ENCODE results near the gene ZNF550.
A peak's percentile ranks its signal among the peaks of the same experiment; 100 is the strongest.
"Not testable (repeated sequence)": the region's sequence is repeated elsewhere in the genome, so short reads cannot be mapped to it uniquely, and the experiment has no call there.

Gene ZNF550

DNA sequence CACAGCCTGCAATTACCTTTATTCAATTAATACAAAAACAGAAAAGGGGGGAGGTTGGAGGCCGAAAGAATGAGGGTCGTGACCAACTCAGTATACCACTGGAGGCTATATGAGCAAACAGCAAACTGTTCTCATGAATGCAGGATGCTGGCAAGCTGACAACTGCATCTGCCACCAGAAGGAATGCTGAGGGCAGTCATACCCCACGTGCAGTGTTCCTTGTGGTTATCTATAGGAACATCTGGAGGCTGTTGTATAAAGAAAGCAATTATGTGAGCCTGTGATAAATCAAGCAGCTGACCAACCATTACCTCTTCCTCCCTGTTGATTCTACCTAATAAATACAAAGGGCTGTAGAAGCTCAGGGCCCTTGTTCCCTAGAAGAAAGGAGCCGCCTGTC, 41.6 kb downstream of the ZNF550 start:
- H3K9ac ChIP-seq (ENCODE audit: low read length); H3K23ac ChIP-seq (ENCODE audit: low read length); H3K36me3 ChIP-seq (ENCODE audit: control insufficient read depth, insufficient read depth, low read length); H3K56ac ChIP-seq (ENCODE audit: low read length); H3K4me1 ChIP-seq (ENCODE audit: control insufficient read depth, low read depth, low read length); H3K4me2 ChIP-seq (ENCODE audit: low read length); H3K18ac ChIP-seq (ENCODE audit: low read length); H3K27me3 ChIP-seq (ENCODE audit: insufficient read depth, low read length, poor library complexity); H3K79me2 ChIP-seq (ENCODE audit: control insufficient read depth, insufficient read depth, low read length); H3K27ac ChIP-seq (ENCODE audit: low read depth, low read length); H4K5ac ChIP-seq (ENCODE audit: low read length); H3K4ac ChIP-seq (ENCODE audit: low read depth, low read length); H4K8ac ChIP-seq (ENCODE audit: low read depth, low read length); H3K4me3 ChIP-seq (ENCODE audit: low read length); H2BK120ac ChIP-seq (ENCODE audit: low read depth, low read length); H3K79me1 ChIP-seq (ENCODE audit: low read length); DNase-seq; H2BK15ac ChIP-seq (replicated peaks; ENCODE audit: low read depth); H2AK5ac ChIP-seq (ENCODE audit: low read length); H2BK5ac ChIP-seq (ENCODE audit: low read length): not testable (repeated sequence)
- no CpG with 5 or more reads among the region's 4 CpGs for WGBS (ENCODE audit: extremely low coverage, insufficient coverage, low lambda C conversion rate)

- Histone ChIP-seq H3K27me3 (ENCODE audit: insufficient read depth, low read length, poor library complexity) (no peaks in the 10 kb centered on the region), H3K79me2 (ENCODE audit: control insufficient read depth, insufficient read depth, low read length) (no peaks in the 10 kb centered on the region), H2BK15ac (replicated peaks; ENCODE audit: low read depth) (no peak overlapping the region), H3K36me3 (ENCODE audit: control insufficient read depth, insufficient read depth, low read length) (no peaks in the 10 kb centered on the region), H2AK5ac (ENCODE audit: low read length) (no peak overlapping the region), H4K8ac (ENCODE audit: low read depth, low read length) (no peak overlapping the region), H3K4ac (ENCODE audit: low read depth, low read length) (no peak overlapping the region), H3K56ac (ENCODE audit: low read length) (no peak overlapping the region), H3K27ac (ENCODE audit: low read depth, low read length) (no peak overlapping the region), H3K4me3 (ENCODE audit: low read length) (no peak overlapping the region), H2BK120ac (ENCODE audit: low read depth, low read length) (no peak overlapping the region), H3K4me2 (ENCODE audit: low read length) (no peak overlapping the region), H3K23ac (ENCODE audit: low read length) (no peak overlapping the region), H3K4me1 (ENCODE audit: control insufficient read depth, low read depth, low read length) (no peaks in the 10 kb centered on the region), H2BK5ac (ENCODE audit: low read length) (no peak overlapping the region), H3K18ac (ENCODE audit: low read length) (no peak overlapping the region), H3K9ac (ENCODE audit: low read length) (no peak overlapping the region), H3K79me1 (ENCODE audit: low read length) (no peaks in the 10 kb centered on the region), H4K5ac (ENCODE audit: low read length) (no peak overlapping the region)
- DNase-seq: no peak
- no CpG with 5 or more reads among the region's 5 CpGs for WGBS (ENCODE audit: extremely low coverage, insufficient coverage, low lambda C conversion rate)
These were observed 44.4 kb downstream of the ZNF550 start for GRCh38 chr19:57515255-57515654.

GRCh38 chr19:57512845-57513244, 46.8 kb downstream of the ZNF550 start:
- Histone ChIP-seq H3K4ac (ENCODE audit: low read depth, low read length) (no peak overlapping the region), H3K79me2 (ENCODE audit: control insufficient read depth, insufficient read depth, low read length) (no peaks in the 10 kb centered on the region), H2AK5ac (ENCODE audit: low read length) (no peak overlapping the region), H4K5ac (ENCODE audit: low read length) (no peak overlapping the region), H3K4me2 (ENCODE audit: low read length) (no peak overlapping the region), H3K4me3 (ENCODE audit: low read length) (no peak overlapping the region), H3K4me1 (ENCODE audit: control insufficient read depth, low read depth, low read length) (no peaks in the 10 kb centered on the region), H2BK5ac (ENCODE audit: low read length) (no peak overlapping the region), H3K18ac (ENCODE audit: low read length) (no peak overlapping the region), H3K23ac (ENCODE audit: low read length) (no peak overlapping the region), H3K9ac (ENCODE audit: low read length) (no peak overlapping the region), H3K27me3 (ENCODE audit: insufficient read depth, low read length, poor library complexity) (no peaks in the 10 kb centered on the region), H3K56ac (ENCODE audit: low read length) (no peak overlapping the region), H2BK15ac (replicated peaks; ENCODE audit: low read depth) (no peak overlapping the region), H3K79me1 (ENCODE audit: low read length) (no peaks in the 10 kb centered on the region), H4K8ac (ENCODE audit: low read depth, low read length) (no peak overlapping the region), H3K27ac (ENCODE audit: low read depth, low read length) (no peak overlapping the region), H3K36me3 (ENCODE audit: control insufficient read depth, insufficient read depth, low read length) (no peaks in the 10 kb centered on the region), H2BK120ac (ENCODE audit: low read depth, low read length) (no peak overlapping the region)
- WGBS (ENCODE audit: extremely low coverage, insufficient coverage, low lambda C conversion rate): no CpG with 5 or more reads among the region's 6 CpGs
- DNase-seq: peak; percentile 57

GRCh38 chr19:57511484-57511883, 48.2 kb downstream of the ZNF550 start:
- Histone ChIP-seq H3K9ac (ENCODE audit: low read length) (no peak overlapping the region), H3K4me1 (ENCODE audit: control insufficient read depth, low read depth, low read length) (no peaks in the 10 kb centered on the region), H3K79me2 (ENCODE audit: control insufficient read depth, insufficient read depth, low read length) (no peaks in the 10 kb centered on the region), H3K18ac (ENCODE audit: low read length) (no peak overlapping the region), H3K56ac (ENCODE audit: low read length) (no peak overlapping the region), H3K4me3 (ENCODE audit: low read length) (no peak overlapping the region), H2BK120ac (ENCODE audit: low read depth, low read length) (no peak overlapping the region), H3K36me3 (ENCODE audit: control insufficient read depth, insufficient read depth, low read length) (peaks cover 4% of the 10 kb centered on the region), H3K27ac (ENCODE audit: low read depth, low read length) (no peak overlapping the region), H3K79me1 (ENCODE audit: low read length) (no peaks in the 10 kb centered on the region), H4K8ac (ENCODE audit: low read depth, low read length) (no peak overlapping the region), H2BK15ac (replicated peaks; ENCODE audit: low read depth) (no peak overlapping the region), H2AK5ac (ENCODE audit: low read length) (no peak overlapping the region), H2BK5ac (ENCODE audit: low read length) (no peak overlapping the region), H3K4me2 (ENCODE audit: low read length) (no peak overlapping the region), H3K27me3 (ENCODE audit: insufficient read depth, low read length, poor library complexity) (no peaks in the 10 kb centered on the region), H3K23ac (ENCODE audit: low read length) (no peak overlapping the region), H4K5ac (ENCODE audit: low read length) (no peak overlapping the region), H3K4ac (ENCODE audit: low read depth, low read length) (no peak overlapping the region)
- DNase-seq: no peak

DNA sequence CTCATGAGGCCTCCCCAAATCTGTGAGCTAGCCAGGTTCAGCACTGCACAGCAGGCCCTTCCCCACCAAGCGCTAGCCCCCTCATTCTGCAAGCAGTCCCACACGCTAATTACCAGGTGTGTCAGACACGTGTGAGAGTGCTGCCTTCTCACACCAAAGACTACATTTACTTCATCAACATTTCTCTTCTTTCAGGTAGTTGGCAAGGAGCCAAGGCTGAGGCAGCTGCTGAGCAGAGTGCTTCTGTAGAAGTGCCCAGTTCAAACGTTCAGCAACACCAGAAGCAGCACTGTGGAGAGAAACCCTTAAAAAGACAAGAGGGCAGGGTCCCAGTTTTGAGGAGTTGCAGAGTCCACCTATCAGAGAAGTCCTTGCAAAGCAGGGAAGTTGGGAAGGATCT, 53.5 kb downstream of the ZNF550 start:
- Histone ChIP-seq H2BK5ac (ENCODE audit: low read length) (no peak overlapping the region), H3K79me2 (ENCODE audit: control insufficient read depth, insufficient read depth, low read length) (peaks cover 9% of the 10 kb centered on the region), H4K8ac (ENCODE audit: low read depth, low read length) (no peak overlapping the region), H3K4me3 (ENCODE audit: low read length) (no peak overlapping the region), H3K4me2 (ENCODE audit: low read length) (no peak overlapping the region), H3K18ac (ENCODE audit: low read length) (no peak overlapping the region), H3K4me1 (ENCODE audit: control insufficient read depth, low read depth, low read length) (no peaks in the 10 kb centered on the region), H3K36me3 (ENCODE audit: control insufficient read depth, insufficient read depth, low read length) (peaks cover 7% of the 10 kb centered on the region), H3K27me3 (ENCODE audit: insufficient read depth, low read length, poor library complexity) (no peaks in the 10 kb centered on the region), H3K23ac (ENCODE audit: low read length) (no peak overlapping the region), H3K4ac (ENCODE audit: low read depth, low read length) (no peak overlapping the region), H2AK5ac (ENCODE audit: low read length) (no peak overlapping the region), H3K79me1 (ENCODE audit: low read length) (peaks cover 8% of the 10 kb centered on the region), H2BK15ac (replicated peaks; ENCODE audit: low read depth) (no peak overlapping the region), H3K27ac (ENCODE audit: low read depth, low read length) (no peak overlapping the region), H2BK120ac (ENCODE audit: low read depth, low read length) (no peak overlapping the region), H4K5ac (ENCODE audit: low read length) (no peak overlapping the region), H3K9ac (ENCODE audit: low read length) (no peak overlapping the region), H3K56ac (ENCODE audit: low read length) (no peak overlapping the region)
- WGBS (ENCODE audit: extremely low coverage, insufficient coverage, low lambda C conversion rate): no CpG with 5 or more reads among the region's 4 CpGs
- no peak for DNase-seq

DNA sequence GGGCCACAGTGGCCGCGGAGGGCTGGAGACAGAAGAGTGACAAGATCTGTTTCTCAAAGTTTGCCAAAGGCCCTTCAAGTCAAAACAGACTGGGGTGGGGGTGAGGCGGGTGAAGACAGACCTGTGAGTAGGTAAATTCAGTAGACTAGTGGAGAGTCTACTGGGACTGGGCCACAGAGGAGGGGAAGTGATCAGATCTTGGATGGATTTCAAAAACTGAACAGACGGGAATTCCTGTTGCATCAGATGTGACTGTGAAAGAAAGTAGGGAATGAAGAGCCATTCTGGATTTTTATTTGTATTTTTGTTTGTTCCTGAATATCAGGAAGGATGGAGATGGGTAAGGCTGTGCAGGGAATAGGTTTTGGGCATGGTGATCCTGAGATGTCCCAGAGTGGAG, 59.3 kb downstream of the ZNF550 start:
- not testable (repeated sequence) for H3K4ac ChIP-seq (ENCODE audit: low read depth, low read length); H4K5ac ChIP-seq (ENCODE audit: low read length); H3K27me3 ChIP-seq (ENCODE audit: insufficient read depth, low read length, poor library complexity); H3K4me1 ChIP-seq (ENCODE audit: control insufficient read depth, low read depth, low read length); DNase-seq; H3K27ac ChIP-seq (ENCODE audit: low read depth, low read length); H2BK5ac ChIP-seq (ENCODE audit: low read length); H4K8ac ChIP-seq (ENCODE audit: low read depth, low read length); H3K36me3 ChIP-seq (ENCODE audit: control insufficient read depth, insufficient read depth, low read length); H2BK120ac ChIP-seq (ENCODE audit: low read depth, low read length); H3K4me3 ChIP-seq (ENCODE audit: low read length); H2AK5ac ChIP-seq (ENCODE audit: low read length); H2BK15ac ChIP-seq (replicated peaks; ENCODE audit: low read depth); H3K23ac ChIP-seq (ENCODE audit: low read length); H3K18ac ChIP-seq (ENCODE audit: low read length)
- Histone ChIP-seq H3K79me1 (ENCODE audit: low read length) (peaks cover 12% of the 10 kb centered on the region), H3K4me2 (ENCODE audit: low read length) (peak overlapping the region; percentile 35), H3K79me2 (ENCODE audit: control insufficient read depth, insufficient read depth, low read length) (peaks cover 12% of the 10 kb centered on the region), H3K56ac (ENCODE audit: low read length) (peak overlapping the region; percentile 6), H3K9ac (ENCODE audit: low read length) (peak overlapping the region; percentile 13)
- WGBS (ENCODE audit: extremely low coverage, insufficient coverage, low lambda C conversion rate): no CpG with 5 or more reads among the region's 4 CpGs
